K562 (cell line): Measurements from ENCODE around the gene CEMP1. TPM values are rescaled to one million over a fixed set of nuclear protein-coding genes. Genes with fewer than 3 reads are reported as not detected.
A peak's percentile ranks its signal among the peaks of the same experiment; 100 is the strongest.

Source experiments
- CREM ChIP-seq: IDR thresholded peaks from 2 replicates; pipeline ENCODE4 v1.6.1; 2014; ENCODE audit warnings: antibody characterized with exemption, low read depth
- EP400 ChIP-seq: fragments of 450-650 bp; IDR thresholded peaks from 2 replicates; pipeline ENCODE4 v1.6.1; 2017; ENCODE audit warnings: antibody characterized with exemption, mild to moderate bottlenecking, moderate library complexity
- ESRRA ChIP-seq: fragments of 450-650 bp; IDR thresholded peaks from 2 replicates; pipeline ENCODE4 v1.6.1; 2014; ENCODE audit warnings: low read depth, mild to moderate bottlenecking, moderate library complexity, borderline replicate concordance
- KDM1A ChIP-seq, 2 experiments: fragments of 450-650 bp; IDR thresholded peaks; 2 replicates each; pipeline ENCODE4 v1.6.1; 2016; ENCODE audit warnings: mild to moderate bottlenecking in 2 of 2
- KLF1 ChIP-seq: fragments of 450-650 bp; IDR thresholded peaks from 2 replicates; pipeline ENCODE4 v1.6.1; 2016; ENCODE audit warnings: missing genetic modification characterization, missing compliant biosample characterization
- MCM7 ChIP-seq, 2 experiments: fragments of 450-650 bp; IDR thresholded peaks; 2 replicates each; pipeline ENCODE4 v1.6.1; 2016 to 2018
- PCBP1 ChIP-seq: fragments of 200-400 bp; formaldehyde crosslinking; IDR thresholded peaks from 2 replicates; pipeline ENCODE4 v1.6.1; 2018; ENCODE audit warnings: mild to moderate bottlenecking, low read depth, low read length; ENCODE audit not compliant: poor library complexity, severe bottlenecking
- SIX5 ChIP-seq, 2 experiments: IDR thresholded peaks; 2 replicates each; pipeline ENCODE4 v1.6.1; 2011; ENCODE audit warnings: low read length in 2 of 2, borderline replicate concordance in 1 of 2, low read depth in 1 of 2, mild to moderate bottlenecking in 1 of 2, moderate library complexity in 1 of 2; ENCODE audit not compliant: insufficient read depth in 1 of 2
- SREBF1 ChIP-seq: fragments of 150-350 bp; IDR thresholded peaks from 2 replicates; pipeline ENCODE4 v1.6.1; 2014; ENCODE audit warnings: antibody characterized with exemption, low read depth, low read length, borderline replicate concordance
- THRB ChIP-seq: fragments of 450-650 bp; formaldehyde crosslinking; conservative IDR thresholded peaks from 2 replicates; pipeline ENCODE4 v1.4.0; 2022; ENCODE audit warnings: mild to moderate bottlenecking, missing genetic modification characterization
- USF2 ChIP-seq: sonication (generic); formaldehyde crosslinking; IDR thresholded peaks from 2 replicates; pipeline ENCODE4 v1.5.0; 2020; ENCODE audit warnings: missing genetic modification reagents
- ZFX ChIP-seq: sonication (generic); formaldehyde crosslinking; IDR thresholded peaks from 2 replicates; pipeline ENCODE4 v1.8.0; 2022; ENCODE audit warnings: mild to moderate bottlenecking, missing genetic modification reagents, moderate library complexity
- ZKSCAN3 ChIP-seq: fragments of 250-450 bp; sonication (Bioruptor Pico); IDR thresholded peaks from 2 replicates; pipeline ENCODE4 v1.4.0; 2020
- ZNF165 ChIP-seq: fragments of 250-450 bp; sonication (Bioruptor Pico); IDR thresholded peaks from 2 replicates; pipeline ENCODE4 v1.4.0; 2020; ENCODE audit warnings: borderline replicate concordance
- ZNF24 ChIP-seq: fragments of 450-650 bp; IDR thresholded peaks from 2 replicates; pipeline ENCODE4 v1.6.1; 2016
- ZNF311 ChIP-seq: fragments of 250-450 bp; sonication (Bioruptor Pico); IDR thresholded peaks from 2 replicates; pipeline ENCODE4 v1.4.0; 2020; ENCODE audit warnings: mild to moderate bottlenecking, moderate library complexity
- polyA plus RNA-seq, 8 experiments: library from polyadenylated mRNA; depleted of rRNA in 4 of 8; stranded (reverse) in 5 of 8; unstranded in 3 of 8; fragments of >200 nt; fragmentation: Nextera tagmentation in 2 of 8; fragmentation: Illumina TruSeq in 1 of 8; extraction: Ambion mirVana in 2 of 8; extraction: Trizol in 1 of 8; gene quantifications; 2 replicates each; pipeline versions ENCODE4 v1.2.1 to v1.2.3, GENCODE V29; 2011 to 2014; ENCODE audit warnings: inconsistent platforms in 1 of 8, missing spikeins in 1 of 8
- total RNA-seq, 7 experiments: library from RNA; depleted of rRNA in 6 of 7; stranded (reverse); fragments of >200 nt in 6 of 7; fragmentation: Illumina TruSeq in 2 of 7; extraction: Trizol in 2 of 7; gene quantifications; 2 replicates each; pipeline versions ENCODE4 v1.2.1 to v1.2.3, GENCODE V29; 2011 to 2021; ENCODE audit warnings: low replicate concordance in 1 of 7
- TF ChIP-seq, protein P1 (sequence below), 2 experiments: IDR thresholded peaks; 2 replicates each; pipeline ENCODE4 v1.6.1; 2012; ENCODE audit warnings: improper control_type of control experiment in 2 of 2, low read depth in 2 of 2, low read length in 2 of 2, borderline replicate concordance in 1 of 2
- TF ChIP-seq, protein P2 (sequence below): sonication (generic); formaldehyde crosslinking; IDR thresholded peaks from 2 replicates; pipeline ENCODE4 v1.9.0; 2022; ENCODE audit warnings: mild to moderate bottlenecking, missing genetic modification reagents
- TF ChIP-seq, protein P3 (sequence below): sonication (generic); formaldehyde crosslinking; IDR thresholded peaks from 2 replicates; pipeline ENCODE4 v1.8.1; 2023; ENCODE audit warnings: mild to moderate bottlenecking, missing genetic modification reagents

The CEMP1 gene
- total and polyA plus RNA-seq, 9 of the 15 experiments (the other 6 are each of a cell fraction or from before 2014, with no cell fraction given) = 0.05 to 0.45 TPM; not detected in 7

DNA sequence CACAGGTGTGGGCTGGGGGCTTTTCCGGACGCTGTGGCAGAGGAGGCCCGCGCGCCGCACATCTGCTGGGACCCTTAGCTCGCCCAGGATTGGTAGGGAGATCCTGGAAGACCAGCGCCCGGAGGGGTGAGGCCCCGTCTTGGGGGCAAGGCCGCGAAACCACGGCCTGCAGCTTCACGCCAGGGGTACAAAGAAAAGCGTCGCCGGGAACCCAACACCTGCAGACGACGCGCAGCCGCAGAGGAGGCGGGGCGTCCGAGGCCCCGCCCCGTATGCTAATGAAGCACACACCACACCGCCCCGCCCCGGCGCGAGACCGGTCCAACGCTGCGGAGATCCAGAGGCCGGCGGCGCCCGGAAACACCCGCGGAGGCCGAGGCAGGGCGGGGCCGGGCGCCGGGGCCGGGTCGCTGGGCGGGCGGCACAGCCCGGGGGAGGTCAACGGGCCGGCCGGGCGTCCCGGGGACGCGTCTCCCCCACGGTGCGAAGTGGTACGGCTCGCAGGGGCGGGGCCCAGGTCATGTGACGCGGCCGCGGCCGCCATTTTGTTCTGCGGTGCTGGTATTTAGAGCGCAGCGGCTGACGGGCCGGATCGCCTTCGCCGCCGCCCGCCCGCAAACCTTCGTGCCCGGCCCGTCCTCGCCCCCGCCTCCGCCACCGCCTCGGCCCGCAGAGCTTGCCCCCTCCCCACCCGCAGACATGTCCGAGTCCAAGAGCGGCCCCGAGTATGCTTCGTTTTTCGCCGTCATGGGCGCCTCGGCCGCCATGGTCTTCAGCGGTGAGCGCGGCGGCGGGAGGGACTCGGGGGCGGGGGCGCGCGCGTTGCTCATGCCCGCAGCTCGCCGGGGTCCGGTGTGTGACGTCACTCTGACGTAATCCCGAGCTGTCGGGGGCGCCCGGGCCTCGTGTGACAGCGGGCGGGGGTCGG lies 17.5 kb downstream of the CEMP1 start, which contains the start of gene ATP6V0C (continued):
- TF ChIP-seq, protein P1, sequence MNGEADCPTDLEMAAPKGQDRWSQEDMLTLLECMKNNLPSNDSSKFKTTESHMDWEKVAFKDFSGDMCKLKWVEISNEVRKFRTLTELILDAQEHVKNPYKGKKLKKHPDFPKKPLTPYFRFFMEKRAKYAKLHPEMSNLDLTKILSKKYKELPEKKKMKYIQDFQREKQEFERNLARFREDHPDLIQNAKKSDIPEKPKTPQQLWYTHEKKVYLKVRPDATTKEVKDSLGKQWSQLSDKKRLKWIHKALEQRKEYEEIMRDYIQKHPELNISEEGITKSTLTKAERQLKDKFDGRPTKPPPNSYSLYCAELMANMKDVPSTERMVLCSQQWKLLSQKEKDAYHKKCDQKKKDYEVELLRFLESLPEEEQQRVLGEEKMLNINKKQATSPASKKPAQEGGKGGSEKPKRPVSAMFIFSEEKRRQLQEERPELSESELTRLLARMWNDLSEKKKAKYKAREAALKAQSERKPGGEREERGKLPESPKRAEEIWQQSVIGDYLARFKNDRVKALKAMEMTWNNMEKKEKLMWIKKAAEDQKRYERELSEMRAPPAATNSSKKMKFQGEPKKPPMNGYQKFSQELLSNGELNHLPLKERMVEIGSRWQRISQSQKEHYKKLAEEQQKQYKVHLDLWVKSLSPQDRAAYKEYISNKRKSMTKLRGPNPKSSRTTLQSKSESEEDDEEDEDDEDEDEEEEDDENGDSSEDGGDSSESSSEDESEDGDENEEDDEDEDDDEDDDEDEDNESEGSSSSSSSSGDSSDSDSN (IDR thresholded peaks at IDR 0.05; ENCODE audit: borderline replicate concordance in 1 of 2, low read depth in 2 of 2, low read length in 2 of 2) = peak; percentile 83 to 93
- TF ChIP-seq ESRRA (peak; percentile 64; the same call in 1 of the 2 replicates), EP400 (peak; percentile 71; the same call in 1 of the 2 replicates), KDM1A (IDR thresholded peaks at IDR 0.05) (no peak), ZNF311 (CRISPR knock-in tag) (no peak), ZNF165 (CRISPR knock-in tag) (no peak), ZKSCAN3 (CRISPR knock-in tag) (no peak), KLF1 (tag) (peak; percentile 81; the same call in 1 of the 2 replicates), THRB (CRISPR knock-in tag) (no peak), CREM (peak; percentile 93), MCM7 (IDR thresholded peaks at IDR 0.05) (no peak), SIX5 (IDR thresholded peaks at IDR 0.05; ENCODE audit: borderline replicate concordance in 1 of 2, insufficient read depth in 1 of 2, low read depth in 1 of 2, low read length in 2 of 2) (peak in 1 of 2 experiments; percentile 40; a peak in 1 of 4 replicates), ZFX (peak; percentile 67), ZNF24 (0 out of 2 replicates have a peak, but pooled peaks have one; percentile 12), PCBP1 (peak; percentile 80), USF2 (CRISPR knock-in tag) (peak; percentile 95), SREBF1 (peak; percentile 89; the same call in 1 of the 2 replicates)
- TF ChIP-seq, protein P2, sequence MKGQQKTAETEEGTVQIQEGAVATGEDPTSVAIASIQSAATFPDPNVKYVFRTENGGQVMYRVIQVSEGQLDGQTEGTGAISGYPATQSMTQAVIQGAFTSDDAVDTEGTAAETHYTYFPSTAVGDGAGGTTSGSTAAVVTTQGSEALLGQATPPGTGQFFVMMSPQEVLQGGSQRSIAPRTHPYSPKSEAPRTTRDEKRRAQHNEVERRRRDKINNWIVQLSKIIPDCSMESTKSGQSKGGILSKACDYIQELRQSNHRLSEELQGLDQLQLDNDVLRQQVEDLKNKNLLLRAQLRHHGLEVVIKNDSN (CRISPR knock-in tag) = peak; percentile 91
- TF ChIP-seq, protein P3, sequence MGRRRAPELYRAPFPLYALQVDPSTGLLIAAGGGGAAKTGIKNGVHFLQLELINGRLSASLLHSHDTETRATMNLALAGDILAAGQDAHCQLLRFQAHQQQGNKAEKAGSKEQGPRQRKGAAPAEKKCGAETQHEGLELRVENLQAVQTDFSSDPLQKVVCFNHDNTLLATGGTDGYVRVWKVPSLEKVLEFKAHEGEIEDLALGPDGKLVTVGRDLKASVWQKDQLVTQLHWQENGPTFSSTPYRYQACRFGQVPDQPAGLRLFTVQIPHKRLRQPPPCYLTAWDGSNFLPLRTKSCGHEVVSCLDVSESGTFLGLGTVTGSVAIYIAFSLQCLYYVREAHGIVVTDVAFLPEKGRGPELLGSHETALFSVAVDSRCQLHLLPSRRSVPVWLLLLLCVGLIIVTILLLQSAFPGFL (CRISPR knock-in tag) = 0 out of 2 replicates have a peak, but pooled peaks have one; percentile 83
